ENCODE data around the gene ATP8A2.

ATP8A2 gene

DNA sequence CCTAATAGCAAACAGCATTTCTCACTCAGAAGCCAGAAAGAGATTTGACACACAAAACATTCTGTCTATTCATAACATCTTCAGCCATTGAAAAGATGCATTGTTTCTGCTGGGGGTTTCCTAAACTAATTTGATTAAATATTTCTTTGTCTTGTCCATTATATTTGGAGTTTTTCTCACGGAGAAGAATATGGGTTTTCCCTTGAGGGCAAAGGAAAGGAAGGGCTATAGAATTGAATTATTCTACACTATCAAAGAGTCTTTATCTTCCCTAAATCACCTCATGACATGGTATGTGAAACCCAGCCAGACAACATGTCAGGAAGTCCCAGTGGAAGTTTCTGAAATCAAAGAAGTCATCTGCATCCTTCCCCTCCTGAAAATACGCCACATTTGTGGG, 493.6 kb downstream of the ATP8A2 start:
- H3K9me3 Mint-ChIP-seq, result no peaks in the 10 kb centered on the region
- H3K4me3 Mint-ChIP-seq, result no peak overlapping the region
- no peak for DNase-seq
- H3K27me3 Mint-ChIP-seq, result no peaks in the 10 kb centered on the region
- H3K27ac Mint-ChIP-seq, result no peak overlapping the region
- H3K4me1 Mint-ChIP-seq (ENCODE audit: low read depth), result peaks cover 10% of the 10 kb centered on the region
- H3K36me3 Mint-ChIP-seq (ENCODE audit: low read depth), result no peaks in the 10 kb centered on the region

DNA sequence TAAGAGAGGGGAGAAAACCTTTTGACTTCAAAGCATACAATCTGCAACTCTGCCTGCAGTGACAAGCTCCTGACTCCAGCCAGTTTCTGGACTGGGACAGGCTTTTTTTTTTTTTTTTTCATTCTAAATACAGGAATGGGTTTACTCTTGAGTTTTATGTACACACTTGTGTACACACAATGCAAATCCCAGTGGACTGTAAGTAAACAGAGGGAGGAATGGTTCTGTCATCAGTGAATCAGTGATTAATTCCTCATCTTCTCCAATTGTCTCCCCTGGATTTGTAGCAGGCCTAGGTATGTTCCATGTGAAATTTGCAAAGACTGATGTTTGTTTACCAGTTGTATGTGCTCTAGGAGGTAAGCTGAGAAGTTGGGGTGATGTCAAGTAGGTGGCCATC, 495.3 kb downstream of the ATP8A2 start:
- Mint-ChIP-seq H3K9me3 (no peaks in the 10 kb centered on the region), H3K27ac (no peak overlapping the region), H3K27me3 (no peaks in the 10 kb centered on the region), H3K36me3 (ENCODE audit: low read depth) (no peaks in the 10 kb centered on the region), H3K4me1 (ENCODE audit: low read depth) (peaks cover 25% of the 10 kb centered on the region), H3K4me3 (no peak overlapping the region)
- no peak for DNase-seq

DNA sequence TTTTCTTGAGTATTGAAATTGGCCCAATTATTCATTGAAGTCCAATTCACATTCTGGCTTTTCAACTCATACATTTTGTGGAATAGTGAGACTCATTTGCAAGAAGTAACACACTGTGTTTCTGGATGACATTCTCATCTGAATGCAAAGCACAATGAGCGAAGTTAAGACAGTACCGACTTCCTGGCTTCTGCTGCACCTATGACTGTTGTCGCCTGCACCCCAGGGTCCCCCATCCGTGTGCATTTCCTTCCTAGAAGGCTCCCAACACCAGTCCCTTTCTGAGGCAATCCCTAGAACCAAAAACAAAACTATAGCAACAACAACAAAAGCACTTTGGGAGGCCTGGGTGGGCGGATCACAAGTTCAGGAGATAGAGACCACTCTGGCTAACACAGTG, 496.7 kb downstream of the ATP8A2 start:
- DNase-seq, result no peak
- Mint-ChIP-seq H3K4me3 (peak overlapping the region; percentile 23), H3K4me1 (ENCODE audit: low read depth) (peaks cover 38% of the 10 kb centered on the region), H3K27me3 (no peaks in the 10 kb centered on the region), H3K27ac (no peak overlapping the region), H3K9me3 (no peaks in the 10 kb centered on the region), H3K36me3 (ENCODE audit: low read depth) (no peaks in the 10 kb centered on the region)

DNA sequence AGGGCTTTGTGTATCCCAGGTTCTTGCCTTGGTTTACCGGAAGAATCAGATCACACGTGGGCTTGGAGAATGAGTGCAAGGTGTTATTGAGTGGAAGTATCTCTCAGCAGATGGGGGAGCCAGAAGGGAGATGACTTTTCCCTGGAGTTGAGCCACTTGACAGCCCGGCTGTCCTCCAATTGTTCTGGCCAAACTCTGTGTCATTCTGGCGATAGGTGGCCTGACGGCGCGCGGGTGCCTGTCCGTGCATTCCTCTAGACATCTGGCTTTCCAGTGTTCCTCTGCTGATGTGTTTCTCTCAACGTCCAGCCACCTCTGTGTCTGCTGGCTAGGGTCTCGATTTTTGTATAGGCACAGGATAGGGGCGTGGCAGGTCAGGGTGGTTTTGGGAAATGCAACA, 498.2 kb downstream of the ATP8A2 start:
- DNase-seq, result no peak
- no peaks in the 10 kb centered on the region for H3K27me3 Mint-ChIP-seq
- peaks cover 5% of the 10 kb centered on the region for H3K9me3 Mint-ChIP-seq
- peaks cover 53% of the 10 kb centered on the region for H3K4me1 Mint-ChIP-seq (ENCODE audit: low read depth)
- H3K4me3 Mint-ChIP-seq, result no peak overlapping the region
- no peaks in the 10 kb centered on the region for H3K36me3 Mint-ChIP-seq (ENCODE audit: low read depth)
- no peak overlapping the region for H3K27ac Mint-ChIP-seq

DNA sequence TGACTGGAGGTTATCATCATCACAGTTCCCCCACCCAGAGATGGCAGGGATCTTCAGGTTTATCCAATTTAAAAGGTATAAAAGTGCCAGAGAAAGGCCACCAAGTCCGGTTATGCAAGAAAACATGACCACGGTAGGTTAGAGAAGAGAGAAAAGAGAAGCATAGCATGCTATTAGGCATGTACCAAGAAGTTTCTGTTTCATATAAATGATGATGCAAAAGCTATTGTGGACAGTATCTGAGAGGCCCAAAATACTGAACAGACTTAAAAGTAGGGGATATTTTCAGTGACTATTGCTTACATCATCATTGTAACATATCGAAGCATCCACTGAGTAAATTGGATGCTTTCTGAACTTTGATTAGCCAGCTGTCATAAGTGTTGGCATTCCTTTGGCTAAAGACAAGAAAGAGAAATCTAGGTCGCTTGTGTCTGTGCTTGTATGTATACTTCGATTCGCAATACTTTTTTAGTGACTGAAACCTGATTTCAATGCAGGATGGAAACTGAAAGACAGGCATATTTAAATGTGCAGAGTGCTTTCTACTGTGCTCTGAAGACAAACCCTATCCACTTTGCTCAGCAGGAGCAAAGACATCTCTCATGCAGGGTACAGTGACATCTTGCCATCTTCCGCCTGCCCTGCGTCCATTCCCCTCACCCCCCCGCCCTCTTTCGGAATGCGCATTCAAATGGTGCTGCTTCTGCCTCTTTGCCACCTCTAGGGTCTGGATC, 499.8 kb downstream of the ATP8A2 start:
- Mint-ChIP-seq H3K27ac (no peak overlapping the region), H3K4me3 (no peak overlapping the region), H3K9me3 (peaks cover 5% of the 10 kb centered on the region), H3K4me1 (ENCODE audit: low read depth) (peaks cover 67% of the 10 kb centered on the region), H3K27me3 (no peaks in the 10 kb centered on the region), H3K36me3 (ENCODE audit: low read depth) (no peaks in the 10 kb centered on the region)
- no peak for DNase-seq

DNA sequence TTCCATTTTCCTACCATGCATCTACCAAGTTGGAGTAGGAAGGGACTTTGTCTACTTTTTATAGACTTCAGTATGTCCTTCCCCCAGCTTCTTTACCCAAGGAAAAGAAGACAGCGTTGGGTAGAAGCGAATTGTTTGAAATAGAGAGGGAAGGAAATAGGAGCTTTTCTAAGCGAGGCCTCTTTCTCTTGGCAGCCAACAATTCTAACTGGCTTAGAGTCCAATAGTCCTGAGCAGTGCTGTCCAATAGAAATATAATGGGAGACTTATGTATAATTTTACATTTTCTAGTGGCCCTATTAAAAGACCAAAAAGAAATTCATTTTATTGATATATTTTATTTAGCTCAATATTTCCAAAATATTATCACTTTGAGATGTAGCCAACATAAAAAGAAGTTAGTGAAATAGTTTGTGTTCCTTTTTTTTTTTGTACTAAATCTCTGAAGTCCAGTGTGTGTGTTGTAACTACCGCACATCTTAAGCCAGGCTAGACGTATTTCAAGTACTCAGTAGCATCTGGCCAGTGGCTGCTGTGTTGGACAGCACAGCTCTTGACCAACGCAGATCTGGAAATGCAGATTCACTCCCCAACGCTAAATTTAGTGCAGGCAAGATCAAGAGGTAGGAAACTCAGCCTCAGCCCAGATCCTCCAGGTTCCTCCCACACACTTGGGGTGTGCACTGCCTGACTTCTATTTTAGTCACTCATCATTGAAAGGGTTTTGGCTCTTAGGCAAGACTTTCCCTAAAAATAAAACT, 500.9 kb downstream of the ATP8A2 start:
- Mint-ChIP-seq H3K9me3 (peaks cover 5% of the 10 kb centered on the region), H3K4me3 (no peak overlapping the region), H3K4me1 (ENCODE audit: low read depth) (peaks cover 74% of the 10 kb centered on the region), H3K27me3 (no peaks in the 10 kb centered on the region), H3K27ac (peak overlapping the region; percentile 3), H3K36me3 (ENCODE audit: low read depth) (no peaks in the 10 kb centered on the region)
- no peak for DNase-seq

DNA sequence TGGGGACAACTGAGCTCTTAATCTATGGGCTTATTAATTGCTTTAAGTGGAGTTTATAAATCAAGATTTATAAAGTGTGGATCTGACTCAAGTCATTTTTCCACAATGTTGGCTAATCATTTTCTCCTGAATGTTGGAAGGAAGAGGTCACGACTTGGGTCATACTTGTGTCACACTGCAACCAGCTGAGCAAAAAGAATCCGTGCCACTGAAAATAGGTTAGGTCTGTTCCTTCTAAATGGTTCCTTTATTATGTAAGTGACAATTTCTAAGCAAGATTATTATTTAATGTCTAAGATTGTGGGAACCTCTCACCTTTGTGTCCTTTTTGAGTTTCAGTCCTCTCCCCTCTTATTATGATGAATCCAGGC, 501.5 kb downstream of the ATP8A2 start:
- peaks cover 6% of the 10 kb centered on the region for H3K9me3 Mint-ChIP-seq
- no peaks in the 10 kb centered on the region for H3K36me3 Mint-ChIP-seq (ENCODE audit: low read depth)
- H3K27me3 Mint-ChIP-seq, result no peaks in the 10 kb centered on the region
- no peak overlapping the region for H3K4me3 Mint-ChIP-seq
- no peak for DNase-seq
- peak overlapping the region; percentile 3 for H3K27ac Mint-ChIP-seq
- peaks cover 78% of the 10 kb centered on the region for H3K4me1 Mint-ChIP-seq (ENCODE audit: low read depth)

DNA sequence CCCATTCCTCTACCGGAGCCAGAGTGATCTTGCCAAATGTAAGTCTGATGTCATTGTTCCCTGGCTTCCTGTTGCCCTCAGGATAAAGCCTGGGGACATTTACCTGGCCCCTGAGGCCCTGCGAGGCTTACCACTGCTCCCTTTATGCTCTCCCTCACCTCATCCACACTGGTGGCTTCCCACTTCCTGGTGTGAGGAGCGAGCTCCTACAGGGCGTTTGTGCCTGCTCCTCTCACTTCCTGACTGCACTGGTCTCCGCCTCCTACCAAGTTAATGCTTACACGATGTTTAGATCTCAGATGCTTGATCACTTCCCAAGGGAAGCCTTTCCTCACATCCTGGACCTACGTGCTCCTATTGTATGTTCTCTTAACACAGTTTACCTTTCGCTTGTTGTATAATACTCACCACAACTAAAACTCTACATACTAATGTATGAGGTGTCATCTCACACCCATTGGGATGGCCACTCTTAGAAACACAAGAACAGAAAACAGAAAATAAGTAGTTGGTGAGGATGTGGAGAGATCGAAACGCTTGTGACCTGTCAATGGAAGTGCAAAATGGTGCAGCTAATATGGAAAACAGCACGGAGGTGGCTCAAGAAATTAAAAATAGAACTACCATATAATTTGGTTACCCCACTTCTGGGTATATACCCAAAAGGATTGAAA, 502.4 kb downstream of the ATP8A2 start:
- H3K36me3 Mint-ChIP-seq (ENCODE audit: low read depth), result no peaks in the 10 kb centered on the region
- H3K9me3 Mint-ChIP-seq, result peaks cover 6% of the 10 kb centered on the region
- peaks cover 77% of the 10 kb centered on the region for H3K4me1 Mint-ChIP-seq (ENCODE audit: low read depth)
- H3K27ac Mint-ChIP-seq, result peak overlapping the region; percentile 85
- no peaks in the 10 kb centered on the region for H3K27me3 Mint-ChIP-seq
- H3K4me3 Mint-ChIP-seq, result no peak overlapping the region
- DNase-seq, result no peak

DNA sequence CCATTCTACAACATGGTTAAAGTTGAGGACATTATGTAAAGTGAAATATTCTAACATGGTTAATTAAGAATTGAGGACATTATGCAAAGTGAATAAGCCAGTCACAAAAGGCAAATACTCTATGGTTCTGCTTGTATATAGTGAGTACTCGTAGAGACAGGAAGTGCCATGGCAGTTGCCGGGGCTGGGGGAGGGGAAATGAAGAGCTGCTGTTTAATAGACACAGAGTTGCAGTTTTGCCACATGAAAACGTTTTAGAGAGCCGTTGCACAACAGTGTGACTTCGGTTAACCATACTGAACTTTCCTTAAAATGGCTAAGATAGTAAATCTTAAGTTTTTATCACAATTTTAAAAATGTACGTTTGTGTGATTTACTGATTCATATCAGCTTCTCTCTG, 503.1 kb downstream of the ATP8A2 start:
- H3K9me3 Mint-ChIP-seq, result peaks cover 6% of the 10 kb centered on the region
- H3K4me3 Mint-ChIP-seq, result peak overlapping the region; percentile 45

DNA sequence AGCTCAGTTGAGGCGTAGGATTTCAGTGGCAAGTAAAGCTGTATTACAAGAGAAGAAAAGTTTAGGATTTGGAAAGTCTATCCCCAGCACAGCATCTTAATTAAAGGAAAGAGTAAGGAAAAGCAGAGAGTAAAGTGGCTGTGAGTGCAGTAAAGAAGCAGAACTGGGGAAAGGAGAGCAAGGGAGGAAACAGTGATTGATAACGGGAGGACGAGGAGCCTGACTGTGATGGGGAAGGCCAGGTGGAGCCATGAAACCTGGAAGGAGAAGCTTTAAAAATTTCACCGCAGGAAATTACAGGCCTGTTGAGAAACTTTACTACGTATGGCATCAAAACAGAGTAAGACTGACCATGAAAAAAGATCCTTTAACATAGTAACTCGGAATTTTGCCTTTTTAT, 504.5 kb downstream of the ATP8A2 start:
- H3K27ac Mint-ChIP-seq, result peak overlapping the region; percentile 9
- H3K4me3 Mint-ChIP-seq, result no peak overlapping the region
- DNase-seq, result no peak
- H3K36me3 Mint-ChIP-seq (ENCODE audit: low read depth), result no peaks in the 10 kb centered on the region
- peaks cover 76% of the 10 kb centered on the region for H3K4me1 Mint-ChIP-seq (ENCODE audit: low read depth)
- no peaks in the 10 kb centered on the region for H3K27me3 Mint-ChIP-seq
- peaks cover 6% of the 10 kb centered on the region for H3K9me3 Mint-ChIP-seq

More for the DNA sequence above, 503.1 kb downstream of the ATP8A2 start:
- Mint-ChIP-seq H3K27ac (peak overlapping the region; percentile 85), H3K36me3 (ENCODE audit: low read depth) (no peaks in the 10 kb centered on the region), H3K4me1 (ENCODE audit: low read depth) (peaks cover 75% of the 10 kb centered on the region), H3K27me3 (no peaks in the 10 kb centered on the region)
- DNase-seq, result peak; percentile 59

DNA sequence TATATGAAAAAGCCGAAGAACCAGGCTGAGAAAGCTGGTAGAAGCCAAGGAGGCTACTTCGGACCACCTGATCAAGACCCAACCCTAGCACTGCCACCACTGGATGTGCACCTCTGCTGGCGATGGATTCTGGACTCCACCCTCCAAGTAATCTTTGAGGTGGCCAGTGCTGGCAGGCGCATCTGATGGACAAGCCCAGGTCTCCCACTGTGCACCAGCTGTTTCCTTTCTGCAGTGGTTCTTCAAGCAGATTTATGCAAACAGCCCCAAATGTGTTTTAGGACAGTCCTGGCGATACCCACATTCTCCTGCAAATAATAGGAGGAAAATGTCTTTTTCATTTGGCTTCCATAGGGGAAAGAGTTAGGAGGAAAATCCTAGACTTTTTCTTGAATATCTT, 507.7 kb downstream of the ATP8A2 start:
- H3K27me3 Mint-ChIP-seq, result no peaks in the 10 kb centered on the region
- no peak overlapping the region for H3K4me3 Mint-ChIP-seq
- no peak overlapping the region for H3K27ac Mint-ChIP-seq
- no peak for DNase-seq
- H3K9me3 Mint-ChIP-seq, result peaks cover 2% of the 10 kb centered on the region
- H3K4me1 Mint-ChIP-seq (ENCODE audit: low read depth), result peaks cover 73% of the 10 kb centered on the region
- no peaks in the 10 kb centered on the region for H3K36me3 Mint-ChIP-seq (ENCODE audit: low read depth)

DNA sequence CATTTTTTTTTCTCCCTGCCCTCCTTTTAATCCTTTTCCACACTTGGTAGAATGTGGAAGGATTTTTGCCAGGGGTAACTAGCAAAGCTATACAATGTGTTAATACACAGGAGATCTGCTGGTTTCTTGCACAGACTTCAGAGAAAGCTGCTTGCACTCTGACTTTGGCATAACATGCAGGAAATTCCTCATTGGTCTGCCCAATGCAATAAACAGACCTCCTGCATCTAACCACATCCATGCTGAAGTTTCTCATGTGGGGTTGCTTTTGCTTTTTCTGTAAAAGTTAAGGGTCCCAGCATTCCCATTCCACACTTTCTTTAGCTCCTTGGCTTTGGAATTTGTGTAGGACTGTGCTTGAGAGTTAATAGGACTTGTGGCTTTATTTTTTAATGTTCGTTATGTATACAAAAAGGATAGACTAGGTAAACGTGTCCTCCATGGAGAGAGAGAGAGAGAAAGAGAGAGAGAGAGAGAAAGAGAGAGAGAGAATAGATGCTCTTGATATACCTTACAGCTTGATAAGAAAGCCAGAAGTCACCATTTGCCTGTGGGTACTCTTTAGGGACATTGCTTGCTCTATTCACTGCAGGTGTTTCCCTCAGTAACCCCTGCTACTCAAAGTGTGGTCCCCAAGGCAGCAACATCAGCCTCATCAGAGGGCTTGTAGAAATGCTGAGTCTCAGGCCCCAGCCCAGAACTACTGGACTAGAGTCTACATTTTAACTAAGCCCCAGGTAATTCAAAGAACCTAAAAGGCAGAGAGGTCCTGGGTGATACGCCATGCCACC, 509.6 kb downstream of the ATP8A2 start:
- Mint-ChIP-seq H3K27me3 (no peaks in the 10 kb centered on the region), H3K4me1 (ENCODE audit: low read depth) (peaks cover 62% of the 10 kb centered on the region), H3K36me3 (ENCODE audit: low read depth) (no peaks in the 10 kb centered on the region), H3K4me3 (no peak overlapping the region), H3K27ac (no peak overlapping the region), H3K9me3 (peaks cover 2% of the 10 kb centered on the region)
- no peak for DNase-seq

DNA sequence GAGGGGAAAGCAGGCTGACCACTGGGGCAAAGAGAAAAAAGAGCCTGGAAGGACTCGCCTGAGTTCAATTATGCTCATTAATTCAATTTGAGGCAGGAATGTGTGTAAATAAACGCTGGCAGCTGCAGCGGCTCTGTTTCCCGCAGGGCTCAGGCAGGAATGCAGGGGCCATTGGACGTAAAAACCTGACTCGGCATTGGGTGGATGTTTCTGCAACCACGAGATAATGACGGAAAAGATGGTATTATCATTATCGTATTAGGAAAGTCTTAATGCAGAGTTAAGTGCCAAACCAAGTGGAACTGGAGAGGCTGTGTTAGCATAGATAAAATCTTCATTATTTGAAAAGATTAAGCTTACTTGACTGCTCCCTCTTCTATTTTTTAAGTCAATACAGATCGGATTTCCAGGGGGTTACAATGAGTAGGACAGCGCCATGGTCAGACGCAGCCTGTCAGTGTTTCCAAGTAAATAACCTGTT, 510.2 kb downstream of the ATP8A2 start:
- H3K9me3 Mint-ChIP-seq, result peaks cover 2% of the 10 kb centered on the region
- H3K36me3 Mint-ChIP-seq (ENCODE audit: low read depth), result no peaks in the 10 kb centered on the region
- no peak overlapping the region for H3K27ac Mint-ChIP-seq
- H3K4me3 Mint-ChIP-seq, result no peak overlapping the region
- DNase-seq, result no peak
- H3K4me1 Mint-ChIP-seq (ENCODE audit: low read depth), result peaks cover 66% of the 10 kb centered on the region
- H3K27me3 Mint-ChIP-seq, result no peaks in the 10 kb centered on the region

All from activated T-cell treated with anti-CD3 and anti-CD28 coated beads, Interleukin-2, amount 50 U/mL, for 24 hours (primary cell).